IPS DF 6.9 (cell line): ENCODE measurements around the gene NRXN2.

ENCODE experiments used
- DNase-seq: peaks from one replicate; pipeline ENCODE4 v3.0.0-alpha.2; 2013; ENCODE audit warnings: low read depth, low spot score
- H3K27ac ChIP-seq: one replicate; pipeline ENCODE4 v1.5.1; 2013; ENCODE audit warnings: low read length, control low read depth
- H3K27me3 ChIP-seq: 2 replicates; pipeline ENCODE4 v1.6.1; 2013; ENCODE audit warnings: mild to moderate bottlenecking, low read length; ENCODE audit not compliant: control insufficient read depth, insufficient read depth
- H3K36me3 ChIP-seq: 2 replicates; pipeline ENCODE4 v1.6.1; 2013; ENCODE audit warnings: low read length; ENCODE audit not compliant: control insufficient read depth, insufficient read depth
- H3K4me1 ChIP-seq: 2 replicates; pipeline ENCODE4 v1.6.1; 2013; ENCODE audit warnings: low read length; ENCODE audit not compliant: control insufficient read depth, insufficient read depth
- H3K4me3 ChIP-seq: 2 replicates; pipeline ENCODE4 v1.5.1; 2013; ENCODE audit warnings: mild to moderate bottlenecking, low read length
- H3K9me3 ChIP-seq: 2 replicates; pipeline ENCODE4 v1.6.1; 2013; ENCODE audit warnings: low read length, inconsistent platforms; ENCODE audit not compliant: control insufficient read depth, insufficient read depth
- WGBS: extraction: QIAGEN DNeasy Blood & Tissue Kit; methylation state at CpG from one replicate; pipeline ENCODE4 v1.1.7; 2013; ENCODE audit warnings: mixed read lengths, missing lambda C conversion rate; ENCODE audit not compliant: insufficient read length, insufficient coverage; 5-methylcytosine and 5-hydroxymethylcytosine counted together

Gene NRXN2

GRCh38 chr11:64726867-64727530, 4.0 kb upstream of the NRXN2 start:
- peaks cover 4% of the 10 kb centered on the region; the same call in 1 of the 2 replicates for H3K27me3 ChIP-seq
- H3K4me1 ChIP-seq = peaks cover 17% of the 10 kb centered on the region
- H3K9me3 ChIP-seq = no peaks in the 10 kb centered on the region
- no peak overlapping the region for H3K27ac ChIP-seq
- WGBS = no CpG with 5 or more reads among the region's 7 CpGs
- no peak for DNase-seq
- no peak overlapping the region for H3K4me3 ChIP-seq
- no peaks in the 10 kb centered on the region for H3K36me3 ChIP-seq

GRCh38 chr11:64726211-64726641, 3.2 kb upstream of the NRXN2 start:
- no CpG with 5 or more reads among the region's 9 CpGs for WGBS
- H3K27me3 ChIP-seq = peaks cover 7% of the 10 kb centered on the region; the same call in 1 of the 2 replicates

GRCh38 chr11:64724863-64725532, 2.0 kb upstream of the NRXN2 start:
- Histone ChIP-seq H3K27ac (no peak overlapping the region), H3K27me3 (peaks cover 7% of the 10 kb centered on the region; the same call in 1 of the 2 replicates), H3K36me3 (no peaks in the 10 kb centered on the region), H3K9me3 (no peaks in the 10 kb centered on the region), H3K4me3 (no peak overlapping the region), H3K4me1 (peaks cover 17% of the 10 kb centered on the region)
- WGBS = no CpG with 5 or more reads among the region's 7 CpGs
- no peak for DNase-seq

More at GRCh38 chr11:64726211-64726641, 3.2 kb upstream of the NRXN2 start:
- H3K36me3 ChIP-seq = no peaks in the 10 kb centered on the region
- no peak overlapping the region for H3K4me3 ChIP-seq
- no peak for DNase-seq
- no peaks in the 10 kb centered on the region for H3K9me3 ChIP-seq
- peaks cover 17% of the 10 kb centered on the region for H3K4me1 ChIP-seq
- no peak overlapping the region for H3K27ac ChIP-seq

DNA sequence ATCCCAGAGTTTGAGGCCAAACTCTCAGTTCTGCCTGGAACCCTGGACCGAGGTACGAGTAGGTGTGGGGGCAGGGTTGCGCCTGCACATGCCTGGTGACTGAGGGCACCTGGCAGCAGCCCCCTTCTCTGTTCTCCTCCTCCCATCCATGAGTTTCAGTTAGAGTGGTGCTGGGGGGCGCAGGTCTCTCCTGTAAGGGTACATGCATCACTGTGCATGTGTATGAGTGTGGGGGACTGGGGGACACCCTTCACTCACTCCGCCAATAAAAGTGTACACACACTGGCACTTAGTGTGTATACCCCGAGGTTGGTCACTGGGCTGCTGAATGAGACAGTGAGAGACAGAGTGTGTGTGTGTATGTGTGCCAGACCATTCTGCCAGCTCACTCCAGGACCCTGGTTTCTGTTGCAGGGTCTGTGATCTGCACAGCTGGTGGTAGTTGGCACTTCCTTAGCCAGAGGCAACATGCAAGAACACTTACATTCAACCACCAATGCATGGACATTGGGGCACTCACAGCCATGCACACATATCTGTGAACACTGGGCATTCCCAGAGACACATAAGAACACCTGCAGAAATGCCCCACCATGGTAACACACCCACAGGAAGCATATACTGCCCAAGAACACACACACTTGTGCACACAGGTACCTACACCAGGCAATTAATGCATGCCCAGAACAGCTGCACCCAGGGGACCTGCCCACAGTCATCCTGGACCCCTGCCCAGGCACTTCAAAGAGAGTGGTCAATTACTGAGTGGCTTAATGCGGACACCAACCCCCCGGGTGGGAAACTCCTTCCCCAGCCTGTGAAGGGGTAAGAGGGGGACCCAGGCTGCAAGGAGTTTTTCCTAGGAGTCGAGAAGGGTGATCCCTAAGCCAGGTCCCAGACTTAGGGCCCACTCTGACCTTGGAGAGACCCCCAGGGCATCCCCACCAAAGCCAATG, 1.2 kb upstream of the NRXN2 start:
- no peak overlapping the region for H3K4me3 ChIP-seq
- H3K27me3 ChIP-seq = peaks cover 7% of the 10 kb centered on the region; the same call in 1 of the 2 replicates
- H3K9me3 ChIP-seq = no peaks in the 10 kb centered on the region
- H3K27ac ChIP-seq = no peak overlapping the region
- peaks cover 17% of the 10 kb centered on the region for H3K4me1 ChIP-seq
- no CpG with 5 or more reads among the region's 9 CpGs for WGBS
- no peaks in the 10 kb centered on the region for H3K36me3 ChIP-seq
- DNase-seq = no peak

DNA sequence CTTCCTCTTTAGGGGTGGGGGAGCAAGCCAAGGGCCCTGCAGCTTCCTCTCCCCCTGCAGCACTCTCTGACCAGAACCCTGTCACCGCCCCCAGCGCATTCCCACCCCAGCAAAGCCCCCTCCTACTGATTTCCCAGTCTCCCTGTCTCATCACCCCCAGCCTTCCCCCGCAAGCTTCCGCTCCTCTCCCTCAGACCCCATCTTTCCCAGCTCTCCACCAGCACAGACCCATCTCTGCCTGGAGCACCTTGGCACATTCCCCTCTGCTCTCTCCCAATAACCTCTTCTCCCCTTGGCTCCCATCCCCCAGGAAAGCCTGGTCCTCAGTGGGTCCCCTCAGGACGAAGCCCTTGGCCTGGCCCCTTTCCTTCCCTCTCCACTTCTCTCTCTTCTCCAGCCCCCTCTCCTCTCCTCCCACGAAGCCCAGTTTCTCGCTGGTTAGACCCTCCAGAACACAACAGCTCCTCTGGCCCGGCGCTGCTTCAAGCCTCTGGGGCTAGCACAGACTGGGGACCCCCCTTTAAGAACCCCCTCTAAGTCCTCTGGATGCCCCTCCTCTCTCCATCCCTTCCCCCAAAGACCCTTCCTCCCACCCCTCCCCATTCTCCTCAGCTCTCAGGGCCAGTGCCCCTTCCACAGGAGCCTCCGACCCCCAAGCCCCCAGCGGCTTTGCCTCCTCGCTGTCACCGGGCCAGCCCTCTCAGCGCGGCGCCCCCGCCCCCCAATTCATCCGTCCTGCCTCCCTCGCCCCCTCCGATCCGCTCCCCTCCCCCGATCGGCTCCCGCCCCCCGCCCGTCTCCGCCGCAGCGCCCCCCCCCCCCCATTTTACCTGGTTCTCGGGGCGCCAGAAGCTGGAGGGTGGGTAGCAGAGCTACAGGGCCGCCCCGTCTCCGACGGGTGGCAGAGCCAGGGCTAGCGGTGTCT, 594 bp downstream of the NRXN2 start:
- Histone ChIP-seq H3K27me3 (peaks cover 7% of the 10 kb centered on the region; the same call in 1 of the 2 replicates), H3K9me3 (no peaks in the 10 kb centered on the region), H3K36me3 (no peaks in the 10 kb centered on the region), H3K4me1 (peaks cover 16% of the 10 kb centered on the region), H3K4me3 (no peak overlapping the region; the same call in 1 of the 2 replicates), H3K27ac (no peak overlapping the region)
- no peak for DNase-seq
- WGBS = no CpG with 5 or more reads among the region's 36 CpGs

DNA sequence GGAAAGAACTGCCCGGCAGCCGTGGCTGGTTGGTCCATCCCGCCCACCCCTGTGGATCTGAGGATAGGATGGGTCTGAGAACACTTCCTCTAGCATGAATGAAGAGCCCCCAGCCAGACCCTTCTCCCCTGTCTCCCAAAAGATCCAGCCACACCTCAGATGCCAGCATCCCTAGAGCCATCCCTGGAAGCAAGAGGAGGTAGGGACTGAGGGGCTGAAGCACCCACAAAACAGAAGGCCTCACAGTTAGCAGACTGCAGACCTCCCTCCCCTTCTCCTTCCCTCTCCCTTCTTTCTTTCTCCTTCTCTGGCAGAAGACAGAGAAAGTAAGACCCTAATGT, 1.7 kb downstream of the NRXN2 start:
- no peak overlapping the region for H3K4me3 ChIP-seq
- DNase-seq = no peak
- no CpG with 5 or more reads among the region's 3 CpGs for WGBS
- no peaks in the 10 kb centered on the region for H3K36me3 ChIP-seq
- H3K27me3 ChIP-seq = peaks cover 7% of the 10 kb centered on the region; the same call in 1 of the 2 replicates
- no peaks in the 10 kb centered on the region for H3K9me3 ChIP-seq
- no peak overlapping the region for H3K27ac ChIP-seq
- peaks cover 18% of the 10 kb centered on the region for H3K4me1 ChIP-seq

- Histone ChIP-seq H3K9me3 (no peaks in the 10 kb centered on the region), H3K4me1 (peaks cover 15% of the 10 kb centered on the region), H3K27me3 (peaks cover 7% of the 10 kb centered on the region; the same call in 1 of the 2 replicates), H3K27ac (no peak overlapping the region), H3K36me3 (no peaks in the 10 kb centered on the region), H3K4me3 (no peak overlapping the region)
- WGBS = no CpG with 5 or more reads among the region's 12 CpGs
- DNase-seq = no peak
Measured at GRCh38 chr11:64720640-64721358, 2.2 kb downstream of the NRXN2 start.

- Histone ChIP-seq H3K9me3 (no peaks in the 10 kb centered on the region), H3K36me3 (no peaks in the 10 kb centered on the region), H3K4me3 (no peak overlapping the region), H3K4me1 (peaks cover 12% of the 10 kb centered on the region), H3K27ac (no peak overlapping the region), H3K27me3 (peaks cover 8% of the 10 kb centered on the region; the same call in 1 of the 2 replicates)
- WGBS = no CpG with 5 or more reads among the region's 9 CpGs
- DNase-seq = no peak
Measured at GRCh38 chr11:64720167-64720566, 2.8 kb downstream of the NRXN2 start.

- no peak for DNase-seq
- Histone ChIP-seq H3K4me3 (no peak overlapping the region), H3K27ac (no peak overlapping the region), H3K4me1 (peaks cover 11% of the 10 kb centered on the region; the same call in 1 of the 2 replicates), H3K9me3 (no peaks in the 10 kb centered on the region), H3K27me3 (peaks cover 9% of the 10 kb centered on the region; the same call in 1 of the 2 replicates), H3K36me3 (no peaks in the 10 kb centered on the region)
- WGBS = no CpG with 5 or more reads among the region's 10 CpGs
Measured at GRCh38 chr11:64719406-64719805, 3.6 kb downstream of the NRXN2 start.
